IMR-90 (cell line): ENCODE measurements around the gene MRPL49. TPM values are rescaled to one million over a fixed set of nuclear protein-coding genes. Genes with fewer than 3 reads are reported as not detected.

Experiments
- ATAC-seq: fragments of 200-7000 bp; cut with Tn5 transposase; 2 replicates; pipeline ENCODE4 v1.9.1; 2020; ENCODE audit warnings: low read depth, mild to moderate bottlenecking, moderate library complexity
- BruUV-seq: library from RNA; stranded (reverse); fragments of 400-500 nt; replicated peaks from 2 replicates; lab custom pipeline; 2021; lab: Mats Ljungman, UMichigan
- CTCF ChIA-PET: fragments of 300-600 bp; formaldehyde crosslinking; extraction: SDS; loops from one replicate; lab custom pipeline; 2021; ENCODE audit warnings: antibody characterized with exemption; lab: Yijun Ruan, JAX
- POLR2A ChIA-PET: fragments of 300-600 bp; sonication (Branson Sonifier 250); formaldehyde crosslinking; loops from one replicate; lab custom pipeline; 2022; ENCODE audit warnings: antibody characterized with exemption; ENCODE audit not compliant: unreplicated experiment; lab: Charles Lee
- DNase-seq: peaks from one replicate; pipeline ENCODE4 v3.0.0; 2013
- H2AFZ ChIP-seq: replicated peaks from 2 replicates; pipeline ENCODE3; 2013; ENCODE audit warnings: low read length, mild to moderate bottlenecking; ENCODE audit not compliant: poor library complexity
- H2AK5ac ChIP-seq: 2 replicates; pipeline ENCODE4 v1.6.1; 2013; ENCODE audit warnings: low read depth, low read length, inconsistent platforms
- H2AK9ac ChIP-seq: replicated peaks from 2 replicates; pipeline ENCODE3; 2013; ENCODE audit warnings: mild to moderate bottlenecking, low read depth, low read length, moderate library complexity; ENCODE audit not compliant: poor library complexity
- H2BK120ac ChIP-seq: 2 replicates; pipeline ENCODE4 v1.6.1; 2013; ENCODE audit warnings: low read depth, low read length, inconsistent platforms
- H2BK15ac ChIP-seq: 3 replicates; pipeline ENCODE4 v1.6.1; 2013; ENCODE audit warnings: low read depth, low read length, inconsistent platforms
- H2BK20ac ChIP-seq: 2 replicates; pipeline ENCODE4 v1.6.1; 2013; ENCODE audit warnings: low read depth, mild to moderate bottlenecking, inconsistent platforms, low read length, moderate library complexity
- H2BK5ac ChIP-seq: 2 replicates; pipeline ENCODE4 v1.6.1; 2013; ENCODE audit warnings: mild to moderate bottlenecking, low read depth, low read length, inconsistent platforms; ENCODE audit not compliant: poor library complexity, severe bottlenecking
- H3K14ac ChIP-seq: replicated peaks from 2 replicates; pipeline ENCODE4 v1.6.1; 2013; ENCODE audit warnings: low read depth, low read length, inconsistent platforms
- H3K18ac ChIP-seq: 2 replicates; pipeline ENCODE4 v1.6.1; 2013; ENCODE audit warnings: low read depth, low read length, control low read depth
- H3K23ac ChIP-seq: 2 replicates; pipeline ENCODE4 v1.6.1; 2013; ENCODE audit warnings: low read depth, low read length, inconsistent platforms
- H3K27ac ChIP-seq: 2 replicates; pipeline ENCODE4 v1.5.1; 2013; ENCODE audit warnings: mild to moderate bottlenecking, control low read depth, low read length; ENCODE audit not compliant: insufficient read depth
- H3K27me3 ChIP-seq: 2 replicates; pipeline ENCODE4 v1.6.1; 2013; ENCODE audit warnings: low read length; ENCODE audit not compliant: control insufficient read depth, insufficient read depth
- H3K36me3 ChIP-seq: 2 replicates; pipeline ENCODE4 v1.6.1; 2013; ENCODE audit warnings: low read length, mixed read lengths; ENCODE audit not compliant: control insufficient read depth, insufficient read depth
- H3K4ac ChIP-seq: 2 replicates; pipeline ENCODE4 v1.6.1; 2013; ENCODE audit warnings: low read depth, low read length, inconsistent platforms
- H3K4me1 ChIP-seq: 2 replicates; pipeline ENCODE4 v1.6.1; 2013; ENCODE audit warnings: low read length, mixed read lengths; ENCODE audit not compliant: control insufficient read depth, insufficient read depth
- H3K4me2 ChIP-seq: 2 replicates; pipeline ENCODE4 v1.6.1; 2013; ENCODE audit warnings: low read depth, mild to moderate bottlenecking, control low read depth, low read length, moderate library complexity
- H3K4me3 ChIP-seq: 2 replicates; pipeline ENCODE4 v1.5.1; 2013; ENCODE audit warnings: low read depth, mild to moderate bottlenecking, control low read depth, low read length, moderate library complexity; ENCODE audit not compliant: insufficient read depth
- H3K56ac ChIP-seq: 2 replicates; pipeline ENCODE4 v1.6.1; 2013; ENCODE audit warnings: low read length, inconsistent platforms; ENCODE audit not compliant: insufficient read depth; ENCODE audit errors: extremely low read depth
- H3K79me1 ChIP-seq, 2 experiments: 2 replicates each; pipeline ENCODE4 v1.6.1; 2013; ENCODE audit warnings: low read length in 2 of 2, inconsistent platforms in 1 of 2, low read depth in 1 of 2
- H3K9ac ChIP-seq: 2 replicates; pipeline ENCODE4 v1.6.1; 2013; ENCODE audit warnings: low read depth, low read length, control low read depth
- H3K9me1 ChIP-seq: 2 replicates; pipeline ENCODE4 v1.6.1; 2013; ENCODE audit warnings: low read length, inconsistent platforms; ENCODE audit not compliant: insufficient read depth
- H3K9me3 ChIP-seq: 2 replicates; pipeline ENCODE4 v1.6.1; 2013; ENCODE audit warnings: low read length; ENCODE audit not compliant: control insufficient read depth, insufficient read depth
- H4K20me1 ChIP-seq: 2 replicates; pipeline ENCODE4 v1.6.1; 2013; ENCODE audit warnings: low read length, inconsistent platforms; ENCODE audit not compliant: insufficient read depth
- H4K5ac ChIP-seq: 2 replicates; pipeline ENCODE4 v1.6.1; 2013; ENCODE audit warnings: mild to moderate bottlenecking, low read depth, low read length, control low read depth
- H4K8ac ChIP-seq, 2 experiments: 2 replicates each; pipeline ENCODE4 v1.6.1; 2013; ENCODE audit warnings: low read depth in 2 of 2, low read length in 2 of 2, control low read depth in 1 of 2, inconsistent platforms in 1 of 2
- H4K91ac ChIP-seq: 2 replicates; pipeline ENCODE4 v1.6.1; 2013; ENCODE audit warnings: low read depth, low read length, inconsistent platforms; ENCODE audit not compliant: insufficient read depth
- BHLHE40 ChIP-seq: fragments of 150-350 bp; IDR thresholded peaks from 2 replicates; pipeline ENCODE4 v1.6.1; 2016; ENCODE audit warnings: mild to moderate bottlenecking, low read depth, low read length
- FOS ChIP-seq: fragments of 150-350 bp; IDR thresholded peaks from 2 replicates; pipeline ENCODE4 v1.6.1; 2016; ENCODE audit warnings: low read depth, low read length
- MXI1 ChIP-seq: IDR thresholded peaks from 2 replicates; pipeline ENCODE4 v1.6.1; 2012; ENCODE audit warnings: low read depth, mild to moderate bottlenecking, low read length, moderate library complexity, borderline replicate concordance
- NFE2L2 ChIP-seq: fragments of 150-350 bp; IDR thresholded peaks from 2 replicates; pipeline ENCODE4 v1.6.1; 2016; ENCODE audit warnings: low read depth, mild to moderate bottlenecking, low read length
- POLR2A ChIP-seq: IDR thresholded peaks from 2 replicates; pipeline ENCODE4 v1.6.1; 2012; ENCODE audit warnings: mild to moderate bottlenecking, low read depth, low read length
- WGBS, 2 experiments: methylation state at CpG; one replicate each; pipeline versions ENCODE4 v1.1.5 to v1.1.7; 2013; ENCODE audit warnings: missing lambda C conversion rate in 2 of 2; ENCODE audit not compliant: insufficient read length in 1 of 2; ENCODE audit errors: extremely low coverage in 2 of 2; 5-methylcytosine and 5-hydroxymethylcytosine counted together
- dilution Hi-C: fragments of 300-500 bp; cut with HindIII; formaldehyde crosslinking; loops from one replicate; pipeline ENCODE4 v1.14.3; 2018; ENCODE audit warnings: low sequenced_read_pairs; ENCODE audit not compliant: unreplicated experiment
- in situ Hi-C: fragments of 300-500 bp; cut with MboI; formaldehyde crosslinking; loops from 3 replicates; pipeline ENCODE4 v1.14.3; 2019; ENCODE audit warnings: low sequenced_read_pairs, inconsistent platforms, mixed read lengths
- intact Hi-C: fragments of 100-400 bp; cut with micrococcal nuclease; formaldehyde crosslinking; loops from 2 replicates; pipeline ENCODE4 v1.10.0; 2022
- polyA plus RNA-seq, 3 experiments: library from polyadenylated mRNA; depleted of rRNA; stranded (reverse); fragments of >200 nt; gene quantifications; 2 replicates each; pipeline ENCODE4 v1.2.3, GENCODE V29; 2012; ENCODE audit warnings: low replicate concordance in 1 of 3
- total RNA-seq: library from RNA; depleted of rRNA; stranded (reverse); fragments of >200 nt; gene quantifications from 2 replicates; pipeline ENCODE4 v1.2.3, GENCODE V29; 2012

The MRPL49 gene
- total and polyA plus RNA-seq, 2 of the 4 experiments (the other 2 are of a cell fraction) = 55.2 to 56.8 TPM

DNA sequence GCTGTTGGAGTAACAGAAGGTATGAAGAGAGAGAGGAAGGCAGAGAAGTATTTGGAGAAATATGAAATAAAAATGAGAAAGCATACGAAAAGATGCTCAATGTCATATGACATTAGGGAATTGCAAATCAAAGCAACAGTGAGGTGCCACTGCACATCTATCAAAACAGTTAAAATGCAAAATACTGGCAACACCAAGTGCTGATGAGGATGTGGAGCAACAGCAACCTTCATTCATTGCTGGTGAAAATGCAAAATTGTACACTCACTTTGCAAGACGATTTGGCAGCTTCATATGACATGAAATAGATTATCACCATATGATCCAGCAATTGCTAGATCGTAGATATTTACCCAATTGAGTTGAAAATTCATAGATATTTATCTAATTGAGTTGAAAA is 38.5 kb downstream of the MRPL49 start:
- ATAC-seq (no peak), DNase-seq (no peak)
- Histone ChIP-seq H2AK9ac (no peak overlapping the region), H3K14ac (no peak overlapping the region), H3K27ac (no peak overlapping the region), H3K4ac (no peak overlapping the region), H3K9ac (no peak overlapping the region), H3K18ac (no peak overlapping the region), H2AK5ac (no peak overlapping the region), H3K36me3 (no peaks in the 10 kb centered on the region), H3K27me3 (0 out of 2 replicates have a peak, but pooled peaks cover 2% of the 10 kb centered on the region), H3K9me1 (no peaks in the 10 kb centered on the region), H3K4me3 (no peak overlapping the region), H3K4me1 (peaks cover under 1% of the 10 kb centered on the region; the same call in 1 of the 2 replicates), H3K4me2 (no peak overlapping the region), H3K23ac (no peak overlapping the region), H4K8ac (no peak overlapping the region), H4K5ac (no peak overlapping the region), H3K79me1 (no peaks in the 10 kb centered on the region), H4K91ac (no peak overlapping the region), H2BK5ac (no peak overlapping the region), H3K9me3 (no peaks in the 10 kb centered on the region), H2AFZ (no peak overlapping the region), H4K20me1 (no peaks in the 10 kb centered on the region), H2BK120ac (no peak overlapping the region), H2BK15ac (no peak overlapping the region), H3K56ac (no peak overlapping the region), H2BK20ac (no peak overlapping the region)
- intact Hi-C loops (no loop called here), dilution Hi-C loops (no loop called here), in situ Hi-C loops (no loop called here)
- TF ChIP-seq NFE2L2 (no peak), POLR2A (no peak), FOS (no peak), MXI1 (no peak), BHLHE40 (no peak)
- CTCF ChIA-PET = no interaction called here
- no CpG with 5 or more reads among the region's 3 CpGs for WGBS, 2 experiments
- no TSS peak for BruUV-seq
- POLR2A ChIA-PET = no interaction called here
